ENCODE results near the gene SIGLEC8. TPM values are rescaled to one million over a fixed set of nuclear protein-coding genes. Genes with fewer than 3 reads are reported as not detected.

Gene SIGLEC8
- total and polyA plus RNA-seq, 9 of the 15 experiments (the other 6 are each of a cell fraction or from before 2014, with no cell fraction given), result 0.04 to 0.65 (median 0.39) TPM

DNA sequence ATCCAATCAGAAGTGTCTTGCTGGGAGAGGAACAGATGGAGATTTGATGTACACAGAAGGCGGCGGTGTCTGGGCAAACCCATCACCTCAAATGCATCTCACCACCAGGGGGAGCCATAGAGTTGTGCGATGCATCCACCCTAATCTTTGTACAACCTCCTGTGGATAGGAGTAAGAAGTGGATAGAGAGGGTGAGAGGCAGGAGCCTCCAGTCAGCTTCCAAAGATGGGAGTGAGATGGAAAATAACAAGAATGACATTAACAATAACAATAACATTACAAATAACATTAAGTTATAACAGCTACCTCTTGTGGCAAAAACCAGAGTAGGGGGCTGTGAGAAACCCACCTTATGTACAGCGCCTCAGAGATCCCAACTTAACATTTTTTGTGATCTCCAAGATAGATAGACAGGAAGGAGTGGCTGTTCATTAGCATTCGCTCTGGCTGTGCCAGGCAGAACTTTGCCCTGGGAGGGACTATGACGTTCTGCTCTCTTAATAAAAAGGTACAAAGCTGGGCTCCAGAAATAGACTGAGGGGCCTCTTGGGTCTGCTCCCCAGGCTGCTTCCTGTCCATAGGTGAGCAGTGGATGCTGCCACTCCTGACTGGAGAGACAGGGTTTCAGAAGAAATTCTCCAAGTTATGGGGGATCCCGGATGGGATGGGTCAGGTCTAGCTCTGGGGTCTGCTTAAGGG, 14.9 kb upstream of the SIGLEC8 start:
- no peak overlapping the region for H3K4me2 ChIP-seq (ENCODE audit: insufficient read depth, low read length)
- 0 out of 2 replicates have a peak overlapping the region, but pooled peaks have one; percentile 11 for H2AFZ ChIP-seq (ENCODE audit: low read depth, low read length)
- ATAC-seq, result peak; percentile 66
- FAIRE-seq, result peak; percentile 82
- no peak overlapping the region for H3K9ac ChIP-seq (ENCODE audit: insufficient read depth in 1 of 2, low read depth in 2 of 2, low read length in 2 of 2)
- ChIA-PET CTCF (ENCODE audit: low intra/inter-chr PET ratio) (interaction anchor here (0.5 to 1.9 kb wide), 4 partner anchors 96 to 184 kb away, joined by 3 to 12 read pairs (median 4); no protein-coding TSS in a partner anchor), POLR2A (interaction anchor here (0.9 to 2.0 kb wide), 4 partner anchors 12 to 184 kb away, joined by 3 to 7 read pairs (median 4); no protein-coding TSS in a partner anchor)
- peaks cover 2% of the 10 kb centered on the region; the same call in 1 of the 2 replicates for H3K9me3 ChIP-seq (replicated peaks; ENCODE audit: control insufficient read depth, insufficient read depth, low read depth, low read length)
- H3K9me1 ChIP-seq (ENCODE audit: control insufficient read depth, insufficient read depth, low read length), result no peaks in the 10 kb centered on the region
- H4K20me1 ChIP-seq (replicated peaks; ENCODE audit: control insufficient read depth, insufficient read depth, low read length), result no peaks in the 10 kb centered on the region
- no peaks in the 10 kb centered on the region for H3K27me3 ChIP-seq (ENCODE audit: control insufficient read depth in 2 of 2, insufficient read depth in 2 of 2, low read length in 2 of 2)
- peak; percentile 74 to 94 (median 80) for DNase-seq (ENCODE audit: extremely low read depth in 1 of 4, low spot score in 3 of 4)
- peaks cover 19 to 33% of the 10 kb centered on the region in 2 experiments for H3K4me1 ChIP-seq (replicated peaks in 1 of 2; ENCODE audit: control insufficient read depth in 2 of 2, insufficient read depth in 2 of 2, low read length in 2 of 2)
- no peak overlapping the region for H3K4me3 ChIP-seq
- peaks cover 50% of the 10 kb centered on the region for H3K79me2 ChIP-seq (ENCODE audit: control insufficient read depth, insufficient read depth, low read length)
- 46% methylated on average over 7 of the region's 7 CpGs for WGBS (ENCODE audit: insufficient coverage, low coverage, missing lambda C conversion rate)
- intact Hi-C loops (cut with micrococcal nuclease), result loop anchor here (1.0 to 5.0 kb wide), 5 partner anchors 42 to 184 kb away; no protein-coding TSS in a partner anchor
- no peak overlapping the region for H3K27ac ChIP-seq (ENCODE audit: extremely low read depth, low read depth, low read length)
- in situ Hi-C loops (cut with MboI), result loop anchor here (10.0 kb wide), 2 partner anchors 92 to 182 kb away; no protein-coding TSS in a partner anchor
- H3K36me3 ChIP-seq (ENCODE audit: control insufficient read depth, insufficient read depth, low read length), result peaks cover 28% of the 10 kb centered on the region
- no TSS peak for BruUV-seq (replicated peaks)
- TF ChIP-seq DMBX1 (CRISPR knock-in tag; IDR thresholded peaks at IDR 0.05; ENCODE audit: borderline replicate concordance) (peak; percentile 67), RB1 (IDR thresholded peaks at IDR 0.05; ENCODE audit: low read depth) (peak; percentile 61), TBL1XR1 (IDR thresholded peaks at IDR 0.05; ENCODE audit: low read length in 2 of 2) (peak in 1 of 2 experiments; percentile 58; a peak in 2 of 4 replicates), KLF6 (CRISPR knock-in tag; IDR thresholded peaks at IDR 0.05; ENCODE audit: borderline replicate concordance) (no peak), L3MBTL2 (IDR thresholded peaks at IDR 0.05) (0 out of 2 replicates have a peak, but pooled peaks have one; percentile 44), ZNF766 (CRISPR knock-in tag; conservative IDR thresholded peaks at IDR 0.05) (0 out of 2 replicates have a peak, but pooled peaks have one; percentile 42), HMGN3 (IDR thresholded peaks at IDR 0.05; ENCODE audit: borderline replicate concordance, extremely low read depth, insufficient read length, low read depth, low read length) (no peak), ZFP36 (IDR thresholded peaks at IDR 0.05; ENCODE audit: low read depth, low read length, partially characterized antibody) (peak; percentile 27), STAG1 (CRISPR knock-in tag; IDR thresholded peaks at IDR 0.05; ENCODE audit: borderline replicate concordance) (peak; percentile 22; the same call in 1 of the 2 replicates), MAZ (CRISPR knock-in tag; conservative IDR thresholded peaks at IDR 0.05 in 1 of 2, IDR thresholded peaks at IDR 0.05 in 1 of 2) (peak in 1 of 2 experiments; percentile 66; a peak in 1 of 4 replicates), C11orf30 (IDR thresholded peaks at IDR 0.05; ENCODE audit: low read depth) (no peak), CC2D1A (IDR thresholded peaks at IDR 0.05) (peak; percentile 80; the same call in 1 of the 2 replicates), ZC3H8 (IDR thresholded peaks at IDR 0.05) (no peak), BHLHE40 (IDR thresholded peaks at IDR 0.05; ENCODE audit: low read length) (0 out of 2 replicates have a peak, but pooled peaks have one; percentile 37)
- TF ChIP-seq, protein P1, sequence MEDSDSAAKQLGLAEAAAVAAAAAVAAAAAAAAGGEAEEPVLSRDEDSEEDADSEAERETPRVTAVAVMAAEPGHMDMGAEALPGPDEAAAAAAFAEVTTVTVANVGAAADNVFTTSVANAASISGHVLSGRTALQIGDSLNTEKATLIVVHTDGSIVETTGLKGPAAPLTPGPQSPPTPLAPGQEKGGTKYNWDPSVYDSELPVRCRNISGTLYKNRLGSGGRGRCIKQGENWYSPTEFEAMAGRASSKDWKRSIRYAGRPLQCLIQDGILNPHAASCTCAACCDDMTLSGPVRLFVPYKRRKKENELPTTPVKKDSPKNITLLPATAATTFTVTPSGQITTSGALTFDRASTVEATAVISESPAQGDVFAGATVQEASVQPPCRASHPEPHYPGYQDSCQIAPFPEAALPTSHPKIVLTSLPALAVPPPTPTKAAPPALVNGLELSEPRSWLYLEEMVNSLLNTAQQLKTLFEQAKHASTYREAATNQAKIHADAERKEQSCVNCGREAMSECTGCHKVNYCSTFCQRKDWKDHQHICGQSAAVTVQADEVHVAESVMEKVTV (CRISPR knock-in tag; IDR thresholded peaks at IDR 0.05), result peak; percentile 91
- TF ChIP-seq, protein P2, sequence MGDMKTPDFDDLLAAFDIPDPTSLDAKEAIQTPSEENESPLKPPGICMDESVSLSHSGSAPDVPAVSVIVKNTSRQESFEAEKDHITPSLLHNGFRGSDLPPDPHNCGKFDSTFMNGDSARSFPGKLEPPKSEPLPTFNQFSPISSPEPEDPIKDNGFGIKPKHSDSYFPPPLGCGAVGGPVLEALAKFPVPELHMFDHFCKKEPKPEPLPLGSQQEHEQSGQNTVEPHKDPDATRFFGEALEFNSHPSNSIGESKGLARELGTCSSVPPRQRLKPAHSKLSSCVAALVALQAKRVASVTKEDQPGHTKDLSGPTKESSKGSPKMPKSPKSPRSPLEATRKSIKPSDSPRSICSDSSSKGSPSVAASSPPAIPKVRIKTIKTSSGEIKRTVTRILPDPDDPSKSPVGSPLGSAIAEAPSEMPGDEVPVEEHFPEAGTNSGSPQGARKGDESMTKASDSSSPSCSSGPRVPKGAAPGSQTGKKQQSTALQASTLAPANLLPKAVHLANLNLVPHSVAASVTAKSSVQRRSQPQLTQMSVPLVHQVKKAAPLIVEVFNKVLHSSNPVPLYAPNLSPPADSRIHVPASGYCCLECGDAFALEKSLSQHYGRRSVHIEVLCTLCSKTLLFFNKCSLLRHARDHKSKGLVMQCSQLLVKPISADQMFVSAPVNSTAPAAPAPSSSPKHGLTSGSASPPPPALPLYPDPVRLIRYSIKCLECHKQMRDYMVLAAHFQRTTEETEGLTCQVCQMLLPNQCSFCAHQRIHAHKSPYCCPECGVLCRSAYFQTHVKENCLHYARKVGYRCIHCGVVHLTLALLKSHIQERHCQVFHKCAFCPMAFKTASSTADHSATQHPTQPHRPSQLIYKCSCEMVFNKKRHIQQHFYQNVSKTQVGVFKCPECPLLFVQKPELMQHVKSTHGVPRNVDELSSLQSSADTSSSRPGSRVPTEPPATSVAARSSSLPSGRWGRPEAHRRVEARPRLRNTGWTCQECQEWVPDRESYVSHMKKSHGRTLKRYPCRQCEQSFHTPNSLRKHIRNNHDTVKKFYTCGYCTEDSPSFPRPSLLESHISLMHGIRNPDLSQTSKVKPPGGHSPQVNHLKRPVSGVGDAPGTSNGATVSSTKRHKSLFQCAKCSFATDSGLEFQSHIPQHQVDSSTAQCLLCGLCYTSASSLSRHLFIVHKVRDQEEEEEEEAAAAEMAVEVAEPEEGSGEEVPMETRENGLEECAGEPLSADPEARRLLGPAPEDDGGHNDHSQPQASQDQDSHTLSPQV (IDR thresholded peaks at IDR 0.05), result peak; percentile 79

Data from K562 (cell line).